ENCODE results near the gene OR2T29. TPM values are rescaled to one million over a fixed set of nuclear protein-coding genes. Genes with fewer than 3 reads are reported as not detected.
"Not testable (repeated sequence)": the region's sequence is repeated elsewhere in the genome, so short reads cannot be mapped to it uniquely, and the experiment has no call there.

Gene OR2T29
- total RNA-seq, 1 donor from 2014 or later, result not detected

DNA sequence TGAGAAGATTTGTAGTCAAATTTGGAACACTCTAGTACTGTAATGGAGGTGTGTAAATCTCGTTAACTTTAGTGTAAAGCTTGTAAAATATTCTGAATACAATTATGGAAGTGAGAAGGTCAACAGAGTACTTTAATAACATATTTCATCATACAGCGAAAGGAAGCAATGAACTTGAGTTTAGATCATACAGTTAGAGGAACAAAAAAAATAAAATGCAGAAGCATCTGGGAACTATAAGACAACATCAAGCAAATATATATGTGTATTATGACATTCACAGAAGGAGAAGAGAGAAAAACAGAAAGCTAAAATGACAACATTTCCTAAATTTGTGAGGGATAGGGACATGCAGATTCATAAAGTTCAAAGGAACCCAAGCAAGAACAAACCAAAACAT is 6.5 kb upstream of the OR2T29 start:
- H3K4me1 Mint-ChIP-seq; H3K9ac ChIP-seq; H3K27ac Mint-ChIP-seq; H3K27me3 Mint-ChIP-seq (ENCODE audit: insufficient read depth, low read depth); H3K36me3 Mint-ChIP-seq; H2AFZ ChIP-seq (replicated peaks); H3K9me3 ChIP-seq (ENCODE audit: low read depth); H3K27me3 ChIP-seq; DNase-seq (ENCODE audit: low spot score); H3K36me3 ChIP-seq; H3F3A ChIP-seq (ENCODE audit: low read depth); H3K27ac ChIP-seq; H3K4me3 Mint-ChIP-seq; H3K4me3 ChIP-seq; H4K20me1 ChIP-seq (ENCODE audit: low read depth); H3K9me3 Mint-ChIP-seq; H3K4me1 ChIP-seq; H3K79me2 ChIP-seq (ENCODE audit: low read depth); H3K4me2 ChIP-seq: not testable (repeated sequence)

- H3K4me1 Mint-ChIP-seq; H4K20me1 ChIP-seq (ENCODE audit: low read depth); H3K27me3 Mint-ChIP-seq (ENCODE audit: insufficient read depth, low read depth); H3K27ac Mint-ChIP-seq; H3K9me3 Mint-ChIP-seq; H3K36me3 Mint-ChIP-seq; DNase-seq (ENCODE audit: low spot score); H3K9ac ChIP-seq; H3K4me3 ChIP-seq; H3K4me1 ChIP-seq; H2AFZ ChIP-seq (replicated peaks); H3K4me2 ChIP-seq; H3K4me3 Mint-ChIP-seq; H3K27me3 ChIP-seq; H3K9me3 ChIP-seq (ENCODE audit: low read depth); H3K27ac ChIP-seq; H3K79me2 ChIP-seq (ENCODE audit: low read depth); H3K36me3 ChIP-seq; H3F3A ChIP-seq (ENCODE audit: low read depth): not testable (repeated sequence)
These were observed 3.2 kb upstream of the OR2T29 start for GRCh38 chr1:248565530-248566373.

GRCh38 chr1:248551027-248551426 is 11.5 kb downstream of the OR2T29 start:
- not testable (repeated sequence) for H3K79me2 ChIP-seq (ENCODE audit: low read depth); H3K9me3 ChIP-seq (ENCODE audit: low read depth); H3K27ac ChIP-seq; H3K36me3 Mint-ChIP-seq; H2AFZ ChIP-seq (replicated peaks); H3K4me1 ChIP-seq; H3K4me1 Mint-ChIP-seq; H3K4me3 ChIP-seq; H3K27me3 ChIP-seq; DNase-seq (ENCODE audit: low spot score); H3K36me3 ChIP-seq; H4K20me1 ChIP-seq (ENCODE audit: low read depth); H3K27me3 Mint-ChIP-seq (ENCODE audit: insufficient read depth, low read depth); H3K9ac ChIP-seq; H3K27ac Mint-ChIP-seq; H3K9me3 Mint-ChIP-seq; H3F3A ChIP-seq (ENCODE audit: low read depth); H3K4me2 ChIP-seq; H3K4me3 Mint-ChIP-seq

GRCh38 chr1:248547383-248547782 is 15.2 kb downstream of the OR2T29 start:
- not testable (repeated sequence) for H3K36me3 Mint-ChIP-seq, H3K4me3 Mint-ChIP-seq, H3K9me3 Mint-ChIP-seq

DNA sequence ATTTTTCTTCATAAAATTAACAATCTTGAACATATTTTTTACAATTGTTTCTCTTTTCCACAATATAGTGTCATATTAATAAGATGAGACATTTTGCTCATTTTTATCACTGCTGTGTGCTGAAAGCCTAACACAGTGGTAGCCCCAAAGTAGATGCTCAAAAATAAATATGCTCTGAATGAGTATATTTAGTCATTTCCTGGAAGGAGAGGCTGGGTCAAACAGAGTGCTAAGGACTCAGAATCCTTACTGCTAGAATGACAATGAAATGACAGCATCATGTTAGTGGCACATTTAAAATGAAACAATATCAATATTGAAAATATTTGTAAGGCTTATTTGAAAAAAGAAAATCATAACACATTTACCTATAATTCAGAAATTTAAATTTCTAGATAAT is 25.1 kb downstream of the OR2T29 start:
- H3K4me3 ChIP-seq; H3K4me2 ChIP-seq; H3K36me3 ChIP-seq; H4K20me1 ChIP-seq (ENCODE audit: low read depth); H3K9me3 Mint-ChIP-seq; H3K27me3 ChIP-seq; H3K79me2 ChIP-seq (ENCODE audit: low read depth); H3K27ac Mint-ChIP-seq; H3K27ac ChIP-seq; H3K27me3 Mint-ChIP-seq (ENCODE audit: insufficient read depth, low read depth); H3F3A ChIP-seq (ENCODE audit: low read depth); H3K4me1 Mint-ChIP-seq; H3K4me1 ChIP-seq; H2AFZ ChIP-seq (replicated peaks); H3K4me3 Mint-ChIP-seq; H3K36me3 Mint-ChIP-seq; H3K9ac ChIP-seq; DNase-seq (ENCODE audit: low spot score); H3K9me3 ChIP-seq (ENCODE audit: low read depth): not testable (repeated sequence)

More at GRCh38 chr1:248547383-248547782, 15.2 kb downstream of the OR2T29 start:
- not testable (repeated sequence) for H3K27ac Mint-ChIP-seq; H3K27ac ChIP-seq; H3K79me2 ChIP-seq (ENCODE audit: low read depth); H3K4me1 ChIP-seq; H2AFZ ChIP-seq (replicated peaks); H3K36me3 ChIP-seq; H3K27me3 ChIP-seq; H4K20me1 ChIP-seq (ENCODE audit: low read depth); H3K27me3 Mint-ChIP-seq (ENCODE audit: insufficient read depth, low read depth); H3F3A ChIP-seq (ENCODE audit: low read depth); H3K4me1 Mint-ChIP-seq; H3K9me3 ChIP-seq (ENCODE audit: low read depth); H3K9ac ChIP-seq; H3K4me2 ChIP-seq; DNase-seq (ENCODE audit: low spot score); H3K4me3 ChIP-seq

GRCh38 chr1:248521856-248522255 is 40.7 kb downstream of the OR2T29 start:
- Histone ChIP-seq H3K27me3 (no peaks in the 10 kb centered on the region), H3K79me2 (ENCODE audit: low read depth) (no peaks in the 10 kb centered on the region), H4K20me1 (ENCODE audit: low read depth) (no peaks in the 10 kb centered on the region), H3F3A (ENCODE audit: low read depth) (no peaks in the 10 kb centered on the region), H2AFZ (replicated peaks) (no peak overlapping the region), H3K4me3 (no peak overlapping the region), H3K4me1 (no peaks in the 10 kb centered on the region), H3K9me3 (ENCODE audit: low read depth) (peaks cover 20% of the 10 kb centered on the region), H3K4me2 (no peak overlapping the region), H3K27ac (no peak overlapping the region), H3K9ac (no peak overlapping the region), H3K36me3 (no peaks in the 10 kb centered on the region)
- H3K36me3 Mint-ChIP-seq, result no peaks in the 10 kb centered on the region
- no peak for TF ChIP-seq CTCF (IDR thresholded peaks at IDR 0.05)
- TF ChIP-seq EZH2phosphoT487 (IDR thresholded peaks at IDR 0.05), result no peak
- TF ChIP-seq EZH2 (IDR thresholded peaks at IDR 0.05), result no peak
- H3K4me3 Mint-ChIP-seq, result no peak overlapping the region
- no peak for DNase-seq (ENCODE audit: low spot score)
- no peaks in the 10 kb centered on the region for H3K4me1 Mint-ChIP-seq
- peaks cover 22% of the 10 kb centered on the region for H3K9me3 Mint-ChIP-seq
- no peak overlapping the region for H3K27ac Mint-ChIP-seq
- H3K27me3 Mint-ChIP-seq (ENCODE audit: insufficient read depth, low read depth), result no peaks in the 10 kb centered on the region

DNA sequence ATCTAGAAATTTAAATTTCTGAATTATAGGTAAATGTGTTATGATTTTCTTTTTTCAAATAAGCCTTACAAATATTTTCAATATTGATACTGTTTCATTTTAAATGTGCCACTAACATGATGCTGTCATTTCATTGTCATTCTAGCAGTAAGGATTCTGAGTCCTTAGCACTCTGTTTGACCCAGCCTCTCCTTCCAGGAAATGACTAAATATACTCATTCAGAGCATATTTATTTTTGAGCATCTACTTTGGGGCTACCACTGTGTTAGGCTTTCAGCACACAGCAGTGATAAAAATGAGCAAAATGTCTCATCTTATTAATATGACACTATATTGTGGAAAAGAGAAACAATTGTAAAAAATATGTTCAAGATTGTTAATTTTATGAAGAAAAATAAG is 52.4 kb downstream of the OR2T29 start:
- H3K27me3 ChIP-seq; H3K36me3 Mint-ChIP-seq; H3K9me3 ChIP-seq (ENCODE audit: low read depth); H3K27ac ChIP-seq; H3K9me3 Mint-ChIP-seq; H3F3A ChIP-seq (ENCODE audit: low read depth); H3K4me3 ChIP-seq; H4K20me1 ChIP-seq (ENCODE audit: low read depth); H3K27ac Mint-ChIP-seq; H3K27me3 Mint-ChIP-seq (ENCODE audit: insufficient read depth, low read depth); H3K36me3 ChIP-seq; DNase-seq (ENCODE audit: low spot score); H3K4me1 ChIP-seq; H3K4me3 Mint-ChIP-seq; H3K4me2 ChIP-seq; H3K9ac ChIP-seq; H3K4me1 Mint-ChIP-seq; H2AFZ ChIP-seq (replicated peaks); H3K79me2 ChIP-seq (ENCODE audit: low read depth): not testable (repeated sequence)
